GM18907 (cell line): ENCODE measurements around the gene HPS1.

Experiments
- ATAC-seq: cut with Tn5 transposase; IDR thresholded peaks from one replicate; pipeline ENCODE4 v1.9.1; 2021; ENCODE audit warnings: mild to moderate bottlenecking, moderate library complexity; ENCODE audit not compliant: unreplicated experiment

HPS1 gene

DNA sequence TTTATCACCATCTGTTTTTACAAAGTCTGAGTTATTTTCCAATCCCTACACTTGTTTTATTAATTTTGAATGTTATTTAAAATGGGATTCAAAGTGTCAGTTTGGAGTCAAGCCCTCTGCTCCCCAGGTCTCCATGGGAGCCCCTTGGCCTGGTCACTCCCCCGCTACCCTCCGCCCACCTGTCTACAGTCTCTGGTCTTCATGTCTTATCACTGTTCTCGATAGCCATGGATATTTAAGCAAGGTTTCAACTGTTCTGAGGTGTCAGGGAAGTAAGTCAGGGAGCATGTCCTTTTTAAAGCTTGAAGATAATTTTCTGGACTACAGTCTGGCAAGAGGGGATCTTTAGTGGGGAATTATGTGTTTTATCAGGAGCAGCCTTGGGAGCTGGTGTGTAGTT is 19.1 kb upstream of the HPS1 start:
- ATAC-seq = no peak

DNA sequence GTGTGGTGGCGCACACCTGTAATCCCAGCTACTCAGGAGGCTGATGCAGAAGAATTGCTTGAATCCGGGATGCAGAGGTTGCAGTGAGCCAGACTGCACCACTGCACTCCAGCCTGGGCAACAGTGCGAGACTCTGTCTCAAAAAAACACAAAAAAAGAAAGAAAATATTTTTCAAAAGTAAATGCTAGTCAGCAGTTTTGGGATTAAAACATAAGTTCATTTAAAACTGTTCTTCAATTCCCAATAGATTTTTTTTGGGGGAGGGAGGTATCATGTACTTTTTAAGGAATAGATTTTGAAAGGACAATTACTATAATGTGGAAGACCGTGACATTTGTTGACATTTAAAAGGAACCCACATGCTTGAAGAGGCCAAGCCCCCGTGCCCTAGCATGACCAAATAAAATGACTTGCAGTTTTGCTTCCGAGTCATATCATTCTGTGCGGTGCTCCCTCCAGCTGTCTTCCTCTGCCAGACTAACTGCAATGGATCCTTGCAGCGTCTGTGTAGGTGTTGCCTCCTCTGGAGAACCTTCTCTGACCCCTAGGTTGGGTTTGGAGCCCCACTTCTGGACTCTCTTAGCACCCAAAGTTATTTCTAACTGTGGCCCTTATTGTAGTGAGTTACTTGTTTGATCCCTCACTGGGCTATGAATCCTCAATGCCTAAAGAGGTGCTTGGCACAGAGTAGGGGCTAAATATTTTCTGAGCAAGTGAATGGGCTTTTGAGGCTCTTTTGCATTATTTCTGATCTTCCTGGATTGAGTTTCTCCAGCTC is 17.4 kb upstream of the HPS1 start:
- no peak for ATAC-seq

DNA sequence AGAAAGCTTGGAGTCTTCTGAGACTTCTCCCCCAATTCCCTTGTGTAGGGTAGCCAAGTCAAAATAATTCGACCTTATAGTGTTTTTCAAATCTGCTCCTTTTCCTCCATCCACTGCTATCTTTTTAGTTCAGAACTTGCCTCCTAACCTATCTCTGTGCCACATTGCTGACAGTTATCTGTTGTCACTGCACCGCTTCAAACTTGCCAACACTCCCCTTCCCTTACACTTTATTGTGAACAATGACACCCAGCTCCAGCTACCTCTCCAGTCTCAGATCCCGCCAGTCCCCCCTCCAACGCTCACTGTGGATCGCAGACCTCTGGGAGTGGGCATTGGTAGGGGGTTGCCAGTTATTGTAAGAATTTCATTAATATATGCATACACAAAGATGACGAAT is 16.3 kb upstream of the HPS1 start:
- ATAC-seq = no peak

DNA sequence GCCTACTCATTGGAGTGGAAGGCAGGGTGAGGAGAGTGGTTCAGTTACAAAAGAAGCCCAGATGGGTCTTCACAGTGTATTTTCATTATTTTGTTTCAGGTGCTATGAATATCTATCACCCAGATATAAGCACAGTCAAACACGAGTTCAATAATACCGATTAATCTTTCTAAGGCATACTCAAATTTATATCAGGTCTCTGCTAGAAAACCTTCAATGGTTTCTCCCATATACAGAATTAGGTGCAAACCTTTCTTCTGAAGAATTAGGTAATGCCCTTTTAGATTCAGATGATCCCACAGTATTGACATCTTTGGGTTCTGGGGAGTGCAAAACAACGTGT is 14.7 kb upstream of the HPS1 start:
- no peak for ATAC-seq

DNA sequence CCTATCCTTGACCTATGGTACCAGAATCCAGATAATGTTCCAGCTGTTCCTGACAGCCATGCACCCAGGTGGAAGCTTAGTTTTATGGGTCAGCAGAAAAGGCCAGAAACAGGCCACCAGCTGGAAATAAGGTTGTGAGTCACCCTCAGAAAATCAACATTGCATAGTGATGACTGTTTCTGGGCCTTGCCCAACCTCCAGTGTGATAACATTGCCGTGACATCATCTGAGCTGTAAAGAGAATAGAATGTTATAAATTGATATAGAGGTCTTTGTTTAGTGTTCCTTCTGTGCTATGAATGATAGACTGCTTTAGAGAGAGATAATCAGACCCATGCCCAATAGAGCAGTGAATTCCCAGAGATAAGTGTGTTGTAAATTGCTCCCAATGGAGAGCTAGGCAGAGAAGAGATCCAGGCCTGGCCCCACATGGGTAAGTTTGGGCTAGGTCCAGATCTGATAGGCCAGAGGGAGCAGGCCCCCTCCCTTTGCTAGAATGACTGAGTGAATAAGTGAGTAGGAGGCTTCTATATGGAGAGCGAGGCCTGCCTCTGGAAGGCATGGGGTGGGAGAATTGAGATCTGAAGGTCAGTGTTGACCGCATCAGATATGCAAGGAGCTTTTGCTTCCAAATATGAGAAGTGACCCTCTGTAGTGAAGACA is 14.2 kb upstream of the HPS1 start:
- ATAC-seq = no peak

DNA sequence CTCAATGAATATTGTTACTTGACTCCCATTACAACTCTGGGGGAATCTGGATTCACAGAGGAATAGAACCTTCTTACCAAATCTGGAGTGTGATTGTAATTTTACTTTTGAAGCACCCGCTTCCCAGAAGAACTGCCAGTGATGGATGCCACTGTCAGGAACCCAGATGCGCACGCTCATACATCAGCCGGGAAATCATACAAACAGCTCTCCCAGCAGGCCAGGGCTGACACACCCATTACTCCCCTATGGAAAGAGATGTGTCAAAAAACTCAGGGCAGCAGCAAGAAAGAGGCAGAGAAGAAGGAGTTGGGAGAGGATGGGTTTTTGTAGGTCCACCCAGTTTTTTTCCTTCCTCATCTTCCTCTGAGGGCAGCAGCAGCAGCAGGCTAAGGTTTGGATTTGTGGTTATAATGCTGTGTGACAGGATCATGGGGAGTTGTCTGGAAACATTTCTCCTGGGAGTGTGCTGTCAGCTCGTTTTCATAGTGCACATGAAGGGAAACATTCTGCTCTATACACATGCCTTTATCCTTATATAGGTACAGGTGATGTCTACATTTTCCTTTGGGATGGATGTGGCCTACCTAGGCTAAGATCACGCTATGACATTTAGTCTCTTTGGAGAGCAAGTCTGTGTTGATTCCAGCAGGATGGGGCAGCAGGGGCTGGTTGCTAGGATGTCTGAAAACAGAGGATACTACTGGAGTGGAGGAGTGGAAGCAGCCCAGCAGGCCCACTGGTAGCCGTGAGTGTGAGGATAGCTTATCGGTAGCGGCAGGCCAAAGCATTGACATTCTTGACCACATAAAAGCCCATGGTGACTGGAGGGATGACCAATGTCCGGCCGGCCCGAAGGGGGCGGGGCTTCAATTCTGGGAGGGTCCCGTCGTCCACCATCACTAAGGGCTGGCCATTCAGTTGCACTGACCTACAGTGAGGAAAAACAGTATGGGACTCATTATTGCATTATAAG is 12.4 kb upstream of the HPS1 start:
- ATAC-seq = no peak

DNA sequence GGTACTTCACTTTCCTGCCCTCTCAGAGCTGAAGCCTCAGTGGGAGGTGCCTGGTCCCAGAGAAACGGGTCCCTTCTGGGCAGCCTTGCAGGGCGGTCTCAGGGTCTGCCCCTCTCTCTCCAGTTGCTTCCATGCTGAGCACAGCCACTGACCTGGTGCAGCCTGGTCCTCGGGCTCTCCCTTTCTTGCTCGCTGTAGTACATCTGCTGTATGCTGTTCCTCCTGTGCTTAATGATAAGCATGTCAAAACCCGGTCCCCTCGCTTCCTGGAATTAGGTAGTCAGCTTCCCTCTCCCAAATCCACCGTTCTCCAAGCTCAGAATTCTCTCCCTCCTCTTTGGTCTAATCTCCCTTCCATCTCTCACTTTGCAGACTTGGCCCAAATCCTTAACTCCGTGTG is 11.0 kb upstream of the HPS1 start:
- no peak for ATAC-seq

DNA sequence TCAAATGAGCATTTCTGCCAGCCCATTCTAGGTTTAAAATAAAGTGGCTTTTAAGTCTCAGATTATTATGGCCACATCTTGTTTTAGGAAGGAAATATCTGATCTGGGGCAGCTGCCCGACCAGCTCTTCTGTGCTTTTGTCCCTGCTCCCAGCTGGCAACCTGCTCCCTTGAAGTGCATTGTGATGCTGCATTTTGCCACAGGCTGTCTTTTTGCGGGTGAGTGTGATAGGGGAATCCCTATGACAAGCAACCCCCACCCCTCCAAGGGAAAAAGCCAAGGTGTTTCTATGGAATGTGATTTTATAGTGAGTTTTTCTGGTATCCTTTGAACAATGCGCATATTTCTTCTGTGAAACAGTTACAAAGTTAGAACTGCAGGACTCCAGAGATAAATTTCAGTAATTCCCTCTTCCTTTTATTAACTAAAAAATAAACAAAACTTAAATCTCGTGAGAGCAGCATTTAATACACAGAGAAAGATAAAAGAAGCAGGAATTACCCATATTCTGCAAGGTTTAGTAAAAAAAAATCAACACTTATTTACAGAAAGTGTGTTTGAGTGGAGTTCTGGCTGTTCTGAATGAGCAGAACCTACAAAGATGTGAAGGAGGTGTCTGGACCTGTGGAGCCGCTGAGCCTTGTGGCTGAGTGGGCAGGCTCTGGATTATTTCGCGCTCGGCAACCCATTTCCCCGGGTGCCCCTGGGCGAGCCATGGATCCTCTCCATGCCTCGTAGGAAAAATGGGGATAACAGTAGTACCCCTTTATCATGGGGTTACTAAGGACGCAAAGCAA is 10.1 kb upstream of the HPS1 start:
- no peak for ATAC-seq

DNA sequence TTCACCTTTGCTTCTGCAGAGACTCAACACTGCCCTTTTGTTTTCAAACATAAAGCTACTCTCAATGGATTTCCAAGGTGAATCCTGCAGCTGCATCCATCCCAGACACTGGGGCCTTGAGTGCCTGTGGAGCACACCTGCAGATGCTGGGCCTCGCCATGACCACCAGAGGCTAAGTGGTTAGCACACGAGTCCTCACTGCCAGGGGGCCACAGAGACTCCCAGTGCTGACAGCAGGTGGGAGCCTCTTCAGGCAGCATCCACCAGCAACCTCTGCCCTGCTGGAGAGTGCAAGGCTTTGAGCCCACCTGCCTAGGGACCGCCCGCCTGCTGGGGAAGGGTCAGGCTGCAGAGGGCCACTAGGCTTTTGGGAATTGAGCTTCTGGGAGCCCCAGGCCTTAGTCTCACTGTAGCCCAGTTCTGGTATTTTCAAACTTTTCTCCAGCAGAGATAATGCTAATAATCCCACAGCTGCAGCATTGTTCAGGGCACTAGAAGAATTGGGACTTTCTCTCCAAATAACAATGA is 9.4 kb upstream of the HPS1 start:
- ATAC-seq = no peak

DNA sequence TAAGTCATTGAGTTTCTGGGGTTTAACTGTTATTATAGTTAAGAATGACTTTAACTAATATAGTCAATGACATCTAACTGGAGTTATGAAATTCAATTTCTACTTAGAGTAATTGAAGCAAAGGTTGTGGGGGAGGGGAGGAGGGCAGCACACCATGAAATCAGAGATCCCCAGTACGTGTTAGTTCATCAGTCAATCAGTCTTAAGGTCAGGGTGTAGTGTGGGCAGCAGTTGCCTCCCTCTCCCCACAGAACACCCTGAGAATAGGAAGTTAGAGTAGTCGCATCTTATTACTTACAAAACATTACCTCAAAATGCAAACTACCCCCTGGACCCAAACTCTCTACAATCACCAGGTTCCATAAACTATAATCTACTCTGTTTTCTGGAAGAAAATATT is 7.0 kb upstream of the HPS1 start:
- ATAC-seq = no peak

DNA sequence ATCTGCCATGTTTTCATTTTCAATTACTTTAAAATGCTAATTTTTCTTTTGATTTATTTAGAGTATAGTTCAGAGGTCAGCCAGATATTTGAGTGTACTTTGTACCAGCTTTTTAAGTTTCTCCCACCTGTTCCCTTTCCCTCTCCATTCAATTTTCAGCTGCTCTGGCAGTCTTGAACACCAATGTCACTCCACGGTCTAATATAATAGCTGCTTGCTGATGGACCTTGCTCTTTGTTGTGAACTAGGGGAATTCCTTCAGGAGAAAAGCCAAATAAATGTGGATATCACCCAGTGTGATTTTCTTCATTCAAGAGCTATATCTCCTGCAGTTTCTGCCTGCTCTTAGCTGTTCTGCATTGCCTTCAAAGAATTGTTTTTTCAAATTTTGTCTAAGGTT is 3.9 kb upstream of the HPS1 start:
- no peak for ATAC-seq

DNA sequence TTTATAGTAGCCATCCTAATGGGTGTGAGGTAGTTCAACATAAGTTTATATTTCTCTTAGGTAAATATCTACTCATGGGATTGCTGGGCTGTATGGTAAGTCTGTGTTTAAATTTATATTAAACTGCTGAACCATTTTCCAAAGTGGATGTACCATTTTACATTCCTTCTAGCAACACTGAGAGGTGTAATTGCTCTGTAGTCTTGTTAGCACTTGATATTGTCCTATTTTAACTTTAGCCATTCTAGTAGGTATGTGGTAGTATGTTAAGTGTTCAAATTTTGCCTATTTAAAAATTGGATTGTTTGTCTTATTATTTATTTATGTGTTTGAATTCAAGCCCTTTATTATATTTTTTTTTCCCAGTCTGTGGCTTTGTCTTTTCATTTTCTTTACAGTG is 2.6 kb upstream of the HPS1 start:
- no peak for ATAC-seq

DNA sequence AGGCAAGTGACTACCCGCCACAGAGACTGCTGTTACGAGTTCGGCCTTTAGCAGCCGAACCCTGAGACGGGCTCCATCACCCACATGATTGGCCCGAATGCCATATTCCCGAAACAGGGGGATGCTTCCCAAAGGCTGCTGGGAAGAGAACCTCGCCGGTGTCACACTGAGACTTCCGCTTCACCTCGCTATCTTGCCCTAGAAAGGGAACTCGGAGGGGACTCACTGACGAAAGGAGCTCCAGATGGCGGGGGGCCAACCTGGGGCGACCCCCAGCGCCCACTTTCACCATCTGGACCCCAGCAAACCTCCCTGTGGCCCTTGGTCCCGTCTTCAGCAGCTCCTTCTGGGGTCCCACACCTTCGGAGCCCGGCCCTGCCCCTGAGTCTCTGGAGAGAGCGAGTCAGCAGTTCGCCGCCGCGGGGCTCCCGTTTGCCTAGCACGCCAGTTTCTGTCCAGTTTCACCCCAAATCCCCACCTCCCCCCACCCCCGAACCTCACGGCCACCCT is 529 bp downstream of the HPS1 start:
- ATAC-seq = peak; percentile 47

DNA sequence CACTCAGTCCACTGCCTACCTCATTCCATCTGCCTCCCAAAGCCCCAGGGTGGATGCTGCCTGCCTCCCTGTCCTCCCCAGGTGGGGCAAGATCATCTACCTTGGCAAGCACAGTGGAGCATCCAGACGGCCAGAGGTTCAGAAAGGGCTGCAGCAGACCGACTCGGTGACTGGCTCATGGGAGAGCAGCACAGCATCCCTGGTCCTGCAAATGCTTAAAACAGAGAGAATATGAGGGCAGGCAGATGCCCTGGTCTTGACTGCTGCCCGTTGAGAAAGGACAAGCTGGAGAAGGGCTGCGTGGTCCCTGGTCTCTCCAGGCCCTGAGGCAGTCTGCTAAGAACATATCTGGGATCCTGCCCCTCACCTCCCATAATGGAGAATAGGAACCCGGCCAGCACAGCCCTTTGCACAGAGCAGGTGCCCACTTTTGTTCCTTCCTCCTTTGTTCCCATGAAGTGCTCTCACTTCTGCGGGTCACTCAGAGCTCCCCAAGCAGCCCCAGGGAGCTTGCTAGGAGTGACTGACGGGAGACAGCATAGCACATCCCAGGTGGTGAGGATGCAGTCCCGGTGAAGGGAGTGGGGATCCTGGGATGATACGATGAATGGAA is 1.4 kb downstream of the HPS1 start:
- no peak for ATAC-seq

DNA sequence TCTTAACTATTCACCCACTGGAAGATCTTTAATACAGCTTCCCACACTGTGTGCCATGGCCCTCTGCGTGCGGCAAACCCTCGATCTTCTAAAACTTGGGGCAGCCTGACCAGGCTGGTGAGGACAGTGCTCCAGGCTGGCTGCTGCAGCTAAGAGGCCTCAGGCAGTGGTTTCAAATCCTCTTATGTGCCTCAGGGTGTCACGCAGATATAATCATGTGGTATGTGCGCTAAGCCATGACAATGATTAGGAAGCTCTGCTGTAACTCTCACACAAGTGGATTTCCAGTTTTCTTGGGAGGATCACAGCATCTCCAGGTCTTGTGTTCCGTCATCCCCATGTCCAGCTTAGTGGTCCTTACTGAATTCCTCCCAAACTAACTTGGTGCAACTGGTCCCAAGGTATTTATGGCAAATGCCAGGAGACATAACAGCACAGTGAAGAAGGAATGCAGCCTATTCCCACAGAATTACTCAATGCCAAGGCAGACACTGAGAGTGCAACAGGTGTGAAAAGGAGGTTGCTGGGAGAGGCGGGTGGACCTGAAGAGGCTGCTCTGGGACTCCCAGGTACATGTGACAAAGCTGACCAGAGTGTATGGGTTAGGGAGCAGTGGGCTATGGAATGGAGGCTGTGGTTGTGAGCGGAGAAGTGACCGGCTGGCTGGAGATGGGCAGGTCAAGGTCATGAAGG is 2.3 kb downstream of the HPS1 start:
- ATAC-seq = no peak

DNA sequence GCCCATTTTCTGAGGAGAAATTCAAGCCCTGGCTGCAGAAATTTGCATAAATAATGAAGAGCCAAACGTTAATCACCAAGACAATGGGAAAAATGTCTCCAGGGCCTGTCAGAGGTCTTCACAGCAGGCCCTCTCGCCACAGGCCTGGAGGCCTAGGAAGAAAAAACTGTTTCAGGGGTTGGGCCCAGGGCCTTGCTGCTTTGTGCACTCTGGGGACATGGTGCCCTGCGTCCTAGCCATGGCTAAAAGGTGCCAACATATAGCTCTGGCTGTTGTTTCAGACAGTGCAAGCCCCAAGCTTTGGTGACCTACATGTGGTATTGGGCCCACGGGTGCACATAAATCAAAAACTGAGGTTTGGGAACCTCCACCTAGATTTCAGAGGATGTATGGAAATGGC is 8.0 kb downstream of the HPS1 start:
- no peak for ATAC-seq

DNA sequence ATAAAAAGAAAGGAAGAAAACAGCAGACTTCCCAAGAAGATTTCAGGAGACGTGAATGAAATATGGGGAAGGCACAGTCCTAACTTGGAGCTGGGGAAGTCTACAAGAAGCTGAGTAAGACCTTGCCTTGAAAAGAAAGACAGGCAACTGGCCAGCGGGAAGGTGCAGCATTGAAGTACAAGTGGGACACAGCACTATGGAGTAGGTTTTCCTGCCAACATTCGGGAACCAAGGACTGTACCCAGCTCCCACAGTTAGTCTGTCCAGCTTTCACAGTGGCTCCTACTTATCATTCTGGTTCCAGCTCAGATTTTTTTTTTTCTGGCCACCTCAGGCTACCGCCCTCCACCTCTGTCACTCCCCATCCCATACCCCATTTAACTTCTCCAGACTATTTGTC is 10.0 kb downstream of the HPS1 start:
- ATAC-seq = no peak

DNA sequence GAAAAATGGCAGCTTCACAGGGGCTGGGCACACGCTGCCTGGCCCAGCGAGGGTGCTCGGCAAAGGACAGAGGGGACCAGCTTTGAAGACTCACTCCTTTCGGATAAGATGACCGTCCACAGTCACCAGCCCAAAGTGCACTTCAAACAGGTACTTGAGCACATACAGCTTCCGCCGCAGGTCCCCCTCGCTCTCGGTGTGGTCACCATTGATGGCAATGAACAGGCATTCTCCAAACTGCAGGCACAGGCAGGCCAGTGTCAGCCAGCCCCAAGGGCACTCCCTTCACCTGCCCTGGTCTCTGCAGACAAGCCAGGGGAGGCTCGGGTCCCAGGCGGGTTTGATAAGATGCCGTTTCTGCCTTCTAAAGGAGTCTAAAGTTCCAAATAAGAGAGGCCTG is 11.6 kb downstream of the HPS1 start:
- ATAC-seq = no peak
